Measurements from ENCODE around the gene ALDH3B1.
A peak's percentile ranks its signal among the peaks of the same experiment; 100 is the strongest.

Gene ALDH3B1

GRCh38 chr11:68012044-68012842 lies 2.1 kb downstream of the ALDH3B1 start:
- no peak for DNase-seq (ENCODE audit: low read depth)
- no peak for TF ChIP-seq CTCF (conservative IDR thresholded peaks at IDR 0.05; ENCODE audit: control insufficient read depth, insufficient read depth, low read depth, low read length)
- no peak overlapping the region for H3K4me3 ChIP-seq (ENCODE audit: control insufficient read depth, low read depth, low read length)

GRCh38 chr11:68012843-68013610 lies 2.9 kb downstream of the ALDH3B1 start:
- TF ChIP-seq CTCF (conservative IDR thresholded peaks at IDR 0.05; ENCODE audit: control insufficient read depth, insufficient read depth, low read depth, low read length): no peak
- no peak overlapping the region for H3K4me3 ChIP-seq (ENCODE audit: control insufficient read depth, low read depth, low read length)
- DNase-seq (ENCODE audit: low read depth): peak; percentile 85

- H3K4me3 ChIP-seq (ENCODE audit: control insufficient read depth, low read depth, low read length): no peak overlapping the region
- TF ChIP-seq CTCF (conservative IDR thresholded peaks at IDR 0.05; ENCODE audit: control insufficient read depth, insufficient read depth, low read depth, low read length): no peak
- no peak for DNase-seq (ENCODE audit: low read depth)
These were observed 3.6 kb downstream of the ALDH3B1 start for GRCh38 chr11:68013611-68014156.

- TF ChIP-seq CTCF (conservative IDR thresholded peaks at IDR 0.05; ENCODE audit: control insufficient read depth, insufficient read depth, low read depth, low read length): no peak
- peak; percentile 88 for DNase-seq (ENCODE audit: low read depth)
- no peak overlapping the region for H3K4me3 ChIP-seq (ENCODE audit: control insufficient read depth, low read depth, low read length)
These were observed 4.2 kb downstream of the ALDH3B1 start for GRCh38 chr11:68014157-68014946.

GRCh38 chr11:68014947-68015447 lies 4.9 kb downstream of the ALDH3B1 start:
- TF ChIP-seq CTCF (conservative IDR thresholded peaks at IDR 0.05; ENCODE audit: control insufficient read depth, insufficient read depth, low read depth, low read length): no peak
- H3K4me3 ChIP-seq (ENCODE audit: control insufficient read depth, low read depth, low read length): no peak overlapping the region
- DNase-seq (ENCODE audit: low read depth): no peak

GRCh38 chr11:68015467-68015866 lies 5.3 kb downstream of the ALDH3B1 start:
- no peak overlapping the region for H3K4me3 ChIP-seq (ENCODE audit: control insufficient read depth, low read depth, low read length)
- DNase-seq (ENCODE audit: low read depth): no peak
- TF ChIP-seq CTCF (conservative IDR thresholded peaks at IDR 0.05; ENCODE audit: control insufficient read depth, insufficient read depth, low read depth, low read length): no peak

Measured in fibroblast of mammary gland (primary cell).